ENCODE measurements around the gene C2orf81.

GRCh38 chr2:74457129-74457548, 35.7 kb upstream of the C2orf81 start:
- TF ChIP-seq CTCF (IDR thresholded peaks at IDR 0.05; ENCODE audit: low read length) (no peak), EZH2 (optimal IDR thresholded peaks at IDR 0.05; ENCODE audit: low read depth, low read length) (no peak), EZH2phosphoT487 (IDR thresholded peaks at IDR 0.05; ENCODE audit: low read length) (no peak)

Measured in MM.1S (cell line).